Suprapubic skin (tissue), 4 donors: ENCODE results near the gene C2orf68.

Experiments
- POLR2A ChIP-seq, 2 donors: fragments of 450-650 bp; IDR thresholded peaks; one replicate each; pipeline ENCODE4 v1.6.1; 2017; ENCODE audit warnings: antibody characterized with exemption in 2 of 2, mild to moderate bottlenecking in 2 of 2, moderate library complexity in 2 of 2
- POLR2AphosphoS5 ChIP-seq, 3 donors: sonication (generic); formaldehyde crosslinking; IDR thresholded peaks; one replicate each; pipeline ENCODE4 v1.6.1; 2017; ENCODE audit warnings: antibody characterized with exemption in 3 of 3
- TF ChIP-seq, protein P1 (sequence below), 2 donors: fragments of 200-600 bp in 1 of 2; fragments of 450-650 bp in 1 of 2; sonication (generic) in 1 of 2; IDR thresholded peaks; one replicate each; pipeline ENCODE4 v1.5.1; 2016 to 2019; ENCODE audit warnings: antibody characterized with exemption in 2 of 2, mild to moderate bottlenecking in 1 of 2, moderate library complexity in 1 of 2

- TF ChIP-seq, protein P1, sequence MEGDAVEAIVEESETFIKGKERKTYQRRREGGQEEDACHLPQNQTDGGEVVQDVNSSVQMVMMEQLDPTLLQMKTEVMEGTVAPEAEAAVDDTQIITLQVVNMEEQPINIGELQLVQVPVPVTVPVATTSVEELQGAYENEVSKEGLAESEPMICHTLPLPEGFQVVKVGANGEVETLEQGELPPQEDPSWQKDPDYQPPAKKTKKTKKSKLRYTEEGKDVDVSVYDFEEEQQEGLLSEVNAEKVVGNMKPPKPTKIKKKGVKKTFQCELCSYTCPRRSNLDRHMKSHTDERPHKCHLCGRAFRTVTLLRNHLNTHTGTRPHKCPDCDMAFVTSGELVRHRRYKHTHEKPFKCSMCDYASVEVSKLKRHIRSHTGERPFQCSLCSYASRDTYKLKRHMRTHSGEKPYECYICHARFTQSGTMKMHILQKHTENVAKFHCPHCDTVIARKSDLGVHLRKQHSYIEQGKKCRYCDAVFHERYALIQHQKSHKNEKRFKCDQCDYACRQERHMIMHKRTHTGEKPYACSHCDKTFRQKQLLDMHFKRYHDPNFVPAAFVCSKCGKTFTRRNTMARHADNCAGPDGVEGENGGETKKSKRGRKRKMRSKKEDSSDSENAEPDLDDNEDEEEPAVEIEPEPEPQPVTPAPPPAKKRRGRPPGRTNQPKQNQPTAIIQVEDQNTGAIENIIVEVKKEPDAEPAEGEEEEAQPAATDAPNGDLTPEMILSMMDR (IDR thresholded peaks at IDR 0.05), result no peak
- no peak for TF ChIP-seq POLR2AphosphoS5 (IDR thresholded peaks at IDR 0.05)
- TF ChIP-seq POLR2A (IDR thresholded peaks at IDR 0.05), result no peak
These were observed 23.2 kb downstream of the C2orf68 start for GRCh38 chr2:85588645-85589044.
